ENCODE measurements around the gene AREG. TPM values are rescaled to one million over a fixed set of nuclear protein-coding genes. Genes with fewer than 3 reads are reported as not detected.
A peak's percentile ranks its signal among the peaks of the same experiment; 100 is the strongest.

The AREG gene
- total RNA-seq, 1 donor = 0.36 TPM

DNA sequence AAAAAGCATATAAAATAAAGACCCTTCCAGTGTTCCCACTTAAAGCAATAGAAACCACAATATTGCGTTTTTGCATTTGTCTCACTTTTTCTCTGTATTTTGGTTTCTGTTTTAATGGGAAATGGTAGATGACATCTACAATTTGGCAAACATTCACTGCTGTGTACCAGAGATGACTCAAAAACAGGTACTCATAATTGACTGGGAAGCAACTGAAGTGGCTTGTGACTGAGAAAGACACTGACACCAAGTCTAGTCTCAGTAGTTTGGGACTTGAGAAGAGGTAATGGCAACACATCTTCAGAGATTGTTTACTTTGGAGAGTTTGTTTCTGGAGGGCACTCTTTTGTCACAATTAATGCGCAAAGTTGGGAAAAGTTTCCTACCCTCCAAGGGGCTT is 42.0 kb downstream of the AREG start:
- H3K4me2 ChIP-seq (ENCODE audit: insufficient read depth, low read length) = no peak overlapping the region
- H3K27ac ChIP-seq (ENCODE audit: low read depth, low read length) = no peak overlapping the region
- H3K4me1 ChIP-seq (ENCODE audit: insufficient read depth, low read length) = no peaks in the 10 kb centered on the region
- no peaks in the 10 kb centered on the region for H3K27me3 ChIP-seq (ENCODE audit: insufficient read depth, low read length)
- no peak for TF ChIP-seq CTCF (IDR thresholded peaks at IDR 0.05; ENCODE audit: extremely low read depth, low read depth, low read length)
- H3K36me3 ChIP-seq (ENCODE audit: insufficient read depth, low read length) = no peaks in the 10 kb centered on the region
- no peaks in the 10 kb centered on the region for H4K20me1 ChIP-seq (ENCODE audit: insufficient read depth, low read length)
- no peaks in the 10 kb centered on the region for H3K9me3 ChIP-seq (ENCODE audit: low read depth, low read length)
- H3K4me3 ChIP-seq (ENCODE audit: insufficient read depth, low read length) = no peak overlapping the region
- no peak overlapping the region for H2AFZ ChIP-seq (ENCODE audit: low read length)
- no peak for DNase-seq (ENCODE audit: insufficient read length, low spot score, missing footprints)
- H3K79me2 ChIP-seq (ENCODE audit: insufficient read depth, low read length) = no peaks in the 10 kb centered on the region

GRCh38 chr4:74487771-74488170 is 42.8 kb downstream of the AREG start:
- Histone ChIP-seq H4K20me1 (ENCODE audit: insufficient read depth, low read length) (no peaks in the 10 kb centered on the region), H3K27ac (ENCODE audit: low read depth, low read length) (no peak overlapping the region), H3K27me3 (ENCODE audit: insufficient read depth, low read length) (no peaks in the 10 kb centered on the region), H3K79me2 (ENCODE audit: insufficient read depth, low read length) (no peaks in the 10 kb centered on the region), H3K4me2 (ENCODE audit: insufficient read depth, low read length) (no peak overlapping the region), H2AFZ (ENCODE audit: low read length) (no peak overlapping the region), H3K36me3 (ENCODE audit: insufficient read depth, low read length) (no peaks in the 10 kb centered on the region), H3K9me3 (ENCODE audit: low read depth, low read length) (no peaks in the 10 kb centered on the region), H3K4me1 (ENCODE audit: insufficient read depth, low read length) (no peaks in the 10 kb centered on the region), H3K4me3 (ENCODE audit: insufficient read depth, low read length) (no peak overlapping the region)
- no peak for DNase-seq (ENCODE audit: insufficient read length, low spot score, missing footprints)
- no peak for TF ChIP-seq CTCF (IDR thresholded peaks at IDR 0.05; ENCODE audit: extremely low read depth, low read depth, low read length)

DNA sequence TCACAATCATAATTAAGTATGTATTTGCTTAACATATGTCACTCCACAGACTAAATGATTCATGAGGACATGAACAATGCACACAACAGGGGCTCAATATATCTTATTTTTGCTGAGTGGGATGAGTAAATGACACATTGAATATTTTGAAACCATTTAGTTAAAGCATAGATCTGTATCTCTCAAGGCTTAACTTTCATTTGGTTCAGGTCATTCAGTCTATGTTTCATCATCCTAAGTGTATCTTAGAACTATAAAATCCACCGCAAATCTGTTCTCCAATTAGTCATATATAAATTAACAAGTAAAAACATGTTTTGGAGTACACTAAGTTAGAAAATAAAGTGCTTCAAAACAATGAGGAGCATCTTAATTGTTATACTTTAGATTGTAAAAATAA is 45.8 kb downstream of the AREG start:
- H3K27ac ChIP-seq (ENCODE audit: low read depth, low read length) = no peak overlapping the region
- H3K4me2 ChIP-seq (ENCODE audit: insufficient read depth, low read length) = no peak overlapping the region
- no peak overlapping the region for H2AFZ ChIP-seq (ENCODE audit: low read length)
- H3K9me3 ChIP-seq (ENCODE audit: low read depth, low read length) = no peaks in the 10 kb centered on the region
- H3K36me3 ChIP-seq (ENCODE audit: insufficient read depth, low read length) = no peaks in the 10 kb centered on the region
- H3K79me2 ChIP-seq (ENCODE audit: insufficient read depth, low read length) = no peaks in the 10 kb centered on the region
- no peak for TF ChIP-seq CTCF (IDR thresholded peaks at IDR 0.05; ENCODE audit: extremely low read depth, low read depth, low read length)
- no peaks in the 10 kb centered on the region for H4K20me1 ChIP-seq (ENCODE audit: insufficient read depth, low read length)
- no peaks in the 10 kb centered on the region for H3K27me3 ChIP-seq (ENCODE audit: insufficient read depth, low read length)
- DNase-seq (ENCODE audit: insufficient read length, low spot score, missing footprints) = no peak
- H3K4me1 ChIP-seq (ENCODE audit: insufficient read depth, low read length) = no peaks in the 10 kb centered on the region
- H3K4me3 ChIP-seq (ENCODE audit: insufficient read depth, low read length) = no peak overlapping the region

DNA sequence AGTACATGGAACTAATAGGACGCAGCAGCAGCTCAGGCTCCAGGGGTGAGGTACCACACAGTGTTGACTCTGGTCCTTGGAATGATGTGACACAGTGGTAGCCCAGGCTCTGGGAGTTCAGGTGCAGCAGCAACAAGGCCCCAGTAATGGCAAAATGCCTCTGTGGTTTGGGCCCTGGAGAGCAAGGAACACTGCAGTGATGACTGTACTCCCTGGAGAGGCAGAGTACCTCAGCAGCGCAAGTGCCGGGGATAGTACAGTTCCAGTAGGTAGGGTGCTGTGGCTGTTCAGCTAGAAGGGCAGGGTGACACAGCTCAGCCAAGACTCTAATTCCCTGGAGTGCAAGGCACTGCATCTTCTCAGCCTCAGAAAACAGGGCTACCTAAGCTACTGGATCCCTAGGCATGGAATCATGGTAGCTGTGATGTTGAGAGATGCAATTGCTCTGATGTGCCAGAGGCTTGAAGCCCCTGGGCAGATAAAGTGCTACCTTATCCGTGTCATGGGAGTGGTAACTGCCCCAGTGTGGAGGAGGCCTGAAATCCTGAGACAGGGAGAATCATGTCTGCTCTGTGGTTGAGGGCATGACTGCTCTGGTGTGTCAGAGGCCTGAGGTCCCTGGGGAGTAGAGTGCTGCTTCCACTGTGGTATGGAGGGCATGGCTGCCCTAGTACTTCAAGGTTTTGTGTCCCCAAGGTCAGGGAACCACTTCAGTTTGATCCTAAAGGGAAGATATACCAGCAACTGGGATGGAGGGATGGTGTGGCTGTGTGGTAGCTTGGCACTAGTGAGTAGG is 55.2 kb downstream of the AREG start:
- Histone ChIP-seq H3K27me3 (ENCODE audit: insufficient read depth, low read length) (no peaks in the 10 kb centered on the region), H3K9me3 (ENCODE audit: low read depth, low read length) (no peaks in the 10 kb centered on the region), H2AFZ (ENCODE audit: low read length) (peak overlapping the region; percentile 17), H3K36me3 (ENCODE audit: insufficient read depth, low read length) (no peaks in the 10 kb centered on the region), H3K4me2 (ENCODE audit: insufficient read depth, low read length) (peak overlapping the region; percentile 42), H3K27ac (ENCODE audit: low read depth, low read length) (peak overlapping the region; percentile 67), H3K79me2 (ENCODE audit: insufficient read depth, low read length) (no peaks in the 10 kb centered on the region), H3K4me1 (ENCODE audit: insufficient read depth, low read length) (peaks cover 44% of the 10 kb centered on the region), H4K20me1 (ENCODE audit: insufficient read depth, low read length) (no peaks in the 10 kb centered on the region), H3K4me3 (ENCODE audit: insufficient read depth, low read length) (no peak overlapping the region)
- peak; percentile 76 for DNase-seq (ENCODE audit: insufficient read length, low spot score, missing footprints)
- TF ChIP-seq CTCF (IDR thresholded peaks at IDR 0.05; ENCODE audit: extremely low read depth, low read depth, low read length) = no peak
